ELR (cell line): ENCODE results near the gene CRYBG1.
A peak's percentile ranks its signal among the peaks of the same experiment; 100 is the strongest.

Source experiments
- DNase-seq: peaks from one replicate; pipeline ENCODE4 v3.0.0-alpha.2; 2015; ENCODE audit warnings: low read depth

The CRYBG1 gene

DNA sequence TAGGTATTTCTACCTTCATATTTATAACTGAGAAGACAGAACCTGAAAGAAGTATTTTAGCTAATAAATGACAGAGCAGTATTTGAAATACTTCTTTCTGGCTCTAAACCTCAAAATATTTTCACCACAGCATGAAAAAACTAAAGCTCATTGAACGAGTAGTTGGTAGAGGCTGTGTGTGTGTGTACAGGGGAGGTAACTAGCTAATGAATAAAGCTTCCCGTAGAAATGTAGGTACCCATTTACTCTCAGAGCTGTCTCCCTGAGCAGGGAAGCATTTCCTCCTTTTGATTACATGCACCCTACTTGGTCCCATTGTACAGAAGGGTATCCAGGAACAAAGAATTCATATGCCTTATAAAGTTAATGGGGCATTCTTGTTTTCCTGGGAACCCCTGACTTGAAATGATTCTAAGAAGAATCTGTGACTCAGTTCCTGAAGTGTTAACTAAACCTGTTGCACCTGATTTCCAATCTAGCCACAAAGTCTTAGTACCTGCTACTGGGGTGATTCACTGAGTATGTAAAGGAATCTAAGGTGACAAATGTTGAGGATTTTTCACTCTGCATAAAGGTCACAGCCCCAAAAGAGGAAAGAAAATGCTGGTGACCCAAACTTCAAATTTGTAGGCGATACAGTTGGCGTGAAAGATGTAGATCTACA, 12.5 kb downstream of the CRYBG1 start:
- no peak for DNase-seq

DNA sequence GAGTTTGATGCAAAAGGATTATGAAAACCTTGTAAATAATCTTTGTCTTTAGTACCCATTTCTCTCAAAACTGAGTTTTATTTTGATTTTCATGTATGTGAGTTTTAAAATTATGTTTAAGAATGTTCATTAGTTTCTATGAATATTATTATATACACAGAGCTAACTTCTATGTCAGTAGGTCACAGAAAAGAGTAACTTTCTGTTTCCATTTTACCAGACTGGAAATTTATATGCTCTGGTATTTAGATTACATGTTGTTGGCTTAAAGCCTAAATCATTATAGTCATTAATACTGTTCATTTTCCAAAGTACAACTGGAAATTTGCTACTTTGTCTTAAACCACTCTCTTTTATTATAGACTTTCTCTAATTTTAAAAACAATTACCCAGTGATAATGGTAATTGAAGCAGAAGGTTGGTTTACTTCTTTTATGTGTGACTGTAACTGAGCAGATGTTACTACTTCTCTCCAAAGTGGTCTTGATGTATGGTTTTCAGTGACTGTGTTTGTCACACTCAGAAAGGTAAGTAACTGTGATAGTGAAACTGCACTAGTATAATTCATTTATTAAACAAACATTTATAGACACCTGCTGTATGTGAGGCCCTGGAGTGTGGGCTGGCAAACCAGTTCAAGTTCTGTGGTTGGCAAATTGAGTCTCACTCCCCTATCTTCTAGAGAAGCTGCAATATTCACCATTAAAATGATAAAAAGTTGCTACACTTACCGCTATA, 13.2 kb downstream of the CRYBG1 start:
- DNase-seq: no peak

DNA sequence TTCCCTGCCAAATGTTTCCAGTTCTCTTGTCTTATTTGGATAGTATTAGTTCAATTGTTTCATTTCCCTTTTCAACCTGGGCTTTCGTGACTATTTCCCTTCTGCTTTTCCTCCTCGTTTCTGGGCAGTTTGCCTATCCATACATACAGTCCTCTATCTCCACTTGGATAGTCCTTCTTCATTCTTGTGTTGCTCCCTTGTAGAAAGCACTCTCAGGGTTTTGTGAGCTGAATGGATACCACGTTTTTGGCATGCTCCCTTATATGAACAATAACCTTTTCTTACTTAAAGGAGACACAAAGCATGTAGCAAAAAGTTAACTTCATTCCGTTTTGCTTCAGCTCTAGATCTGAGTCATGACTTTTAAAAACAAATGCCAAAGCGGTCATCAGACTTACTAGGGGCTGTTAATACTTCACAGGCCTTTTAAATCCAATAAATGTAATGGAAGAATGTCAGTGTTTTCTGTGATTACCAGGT, 16.6 kb downstream of the CRYBG1 start:
- peak; percentile 36 for DNase-seq

DNA sequence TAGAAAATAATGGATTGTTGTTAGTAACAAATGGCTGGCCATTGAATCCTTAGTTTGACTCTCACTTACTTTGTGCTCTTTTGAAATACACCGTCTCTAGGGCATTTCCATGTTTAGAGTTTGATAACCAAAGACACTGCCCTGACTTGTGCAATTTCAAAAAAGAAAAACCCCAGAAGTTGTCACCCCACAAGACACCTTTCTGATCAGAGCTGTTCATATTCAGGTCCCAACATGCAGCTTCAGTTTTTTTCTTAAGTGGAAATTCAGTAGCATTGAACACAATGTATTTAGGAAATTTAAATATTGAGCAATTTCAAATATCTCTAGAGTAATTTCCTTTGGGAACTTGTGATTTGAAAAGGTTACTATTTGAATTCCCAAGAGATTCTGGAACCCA, 19.4 kb downstream of the CRYBG1 start:
- no peak for DNase-seq

DNA sequence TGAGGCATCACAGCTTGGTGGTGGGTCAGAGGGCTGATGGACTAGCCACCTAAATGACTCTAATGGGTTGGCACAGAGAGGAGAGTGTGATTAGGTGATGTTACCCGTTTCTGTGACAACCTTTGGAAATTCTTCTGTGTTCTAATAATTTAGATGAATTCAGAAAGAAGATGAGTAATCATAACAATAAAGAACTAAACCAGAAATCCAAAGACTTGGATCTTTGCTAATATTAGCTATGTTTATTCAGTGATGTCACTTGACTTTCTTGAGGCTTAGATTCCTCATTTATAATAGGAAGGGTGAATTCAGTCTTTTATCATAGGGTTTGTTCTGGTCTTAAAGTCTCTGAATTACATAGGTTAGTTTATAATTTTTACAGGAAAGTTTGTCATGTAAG, 19.9 kb downstream of the CRYBG1 start:
- DNase-seq: no peak

DNA sequence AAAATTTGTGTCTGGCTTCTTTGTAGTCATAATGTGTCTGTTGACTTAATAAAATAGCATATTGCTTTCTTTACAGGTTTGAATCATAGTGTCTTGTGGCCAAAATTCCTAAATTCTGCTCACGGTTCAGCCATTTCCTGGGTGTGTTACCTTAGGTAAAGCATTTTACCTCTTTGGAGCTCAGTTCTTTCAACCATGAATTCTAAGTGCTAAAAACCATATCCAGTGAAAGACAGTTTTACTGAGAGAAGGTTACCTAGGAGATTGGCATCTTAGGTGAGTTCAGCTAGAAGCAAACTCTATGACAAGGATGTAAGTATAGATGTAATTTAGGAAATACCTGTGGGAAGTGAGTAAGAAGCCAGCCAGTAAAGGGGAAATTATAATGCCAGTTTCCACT, 20.7 kb downstream of the CRYBG1 start:
- DNase-seq: no peak

DNA sequence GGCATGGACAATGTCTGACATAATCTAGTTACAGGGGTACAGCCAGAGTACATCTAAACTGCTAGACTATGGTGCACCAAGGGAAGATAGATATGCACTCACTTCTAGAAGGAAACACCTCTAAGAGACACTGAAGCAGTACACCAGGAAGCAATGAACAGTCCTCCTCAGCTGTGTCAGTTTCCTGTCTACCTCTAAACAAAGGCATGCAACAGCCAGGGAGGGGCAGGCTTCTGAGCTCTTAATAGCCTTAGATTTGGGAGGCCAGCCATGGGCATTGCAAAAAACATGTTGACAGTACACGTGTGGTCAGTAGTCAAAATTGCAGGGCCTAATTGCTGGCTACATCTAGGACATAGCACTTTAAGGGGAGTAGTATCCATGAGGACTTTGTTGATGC, 21.4 kb downstream of the CRYBG1 start:
- DNase-seq: peak; percentile 47

DNA sequence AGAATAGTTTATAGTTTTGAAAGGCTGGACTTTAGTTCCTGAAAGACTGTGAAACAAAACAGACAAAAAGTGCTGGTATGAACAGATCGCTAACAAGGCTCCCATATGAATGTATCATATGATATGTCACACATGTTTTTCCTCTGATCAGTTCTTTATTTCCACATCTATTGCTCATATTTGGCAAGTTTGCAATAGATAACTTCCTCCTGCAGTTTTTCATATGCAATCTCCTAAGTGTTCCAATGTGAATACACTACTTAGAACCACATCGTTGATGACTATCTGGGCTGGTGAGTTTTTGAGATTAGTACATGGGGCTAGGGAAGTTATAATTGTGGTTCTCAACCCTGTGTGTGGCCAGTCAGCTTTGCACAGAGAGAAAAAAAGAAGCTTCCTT, 23.1 kb downstream of the CRYBG1 start:
- DNase-seq: peak; percentile 46

DNA sequence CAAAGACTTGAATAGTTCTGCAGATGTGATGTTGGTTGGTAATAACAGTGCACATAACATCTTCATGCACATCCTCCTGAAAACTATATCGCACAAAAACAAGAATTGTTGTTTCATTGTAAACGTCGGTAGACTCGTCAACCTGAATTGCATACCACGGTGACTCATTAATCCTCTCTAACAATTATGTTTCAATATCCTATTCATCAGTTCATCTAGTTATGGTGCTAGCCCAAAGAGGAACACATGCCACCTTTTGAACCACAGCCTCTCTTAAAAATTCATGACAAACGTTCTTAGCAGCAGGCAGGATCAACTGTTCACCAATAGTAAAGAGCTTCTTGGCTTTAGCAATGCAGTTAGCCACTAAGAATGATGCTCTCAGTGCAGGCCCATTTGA, 25.0 kb downstream of the CRYBG1 start:
- no peak for DNase-seq

DNA sequence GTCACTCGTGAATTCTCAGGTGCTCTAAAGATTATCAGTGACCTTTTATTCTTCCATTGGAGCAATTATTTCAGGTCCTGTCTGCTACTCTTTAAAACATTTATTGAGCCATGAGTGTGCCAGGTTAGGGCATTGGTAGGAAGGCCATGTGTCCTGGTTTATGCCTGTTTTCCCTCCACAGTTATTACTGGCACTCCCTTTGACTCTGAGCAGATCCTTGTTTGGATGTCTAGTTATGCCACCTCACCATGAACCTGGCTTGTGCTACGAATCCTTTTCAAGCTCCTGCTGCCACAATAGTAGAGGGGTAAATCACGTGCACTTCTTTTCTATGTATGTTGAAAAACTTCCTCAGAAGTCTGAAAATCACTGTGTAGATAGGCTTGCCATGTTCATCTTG, 27.4 kb downstream of the CRYBG1 start:
- DNase-seq: no peak

DNA sequence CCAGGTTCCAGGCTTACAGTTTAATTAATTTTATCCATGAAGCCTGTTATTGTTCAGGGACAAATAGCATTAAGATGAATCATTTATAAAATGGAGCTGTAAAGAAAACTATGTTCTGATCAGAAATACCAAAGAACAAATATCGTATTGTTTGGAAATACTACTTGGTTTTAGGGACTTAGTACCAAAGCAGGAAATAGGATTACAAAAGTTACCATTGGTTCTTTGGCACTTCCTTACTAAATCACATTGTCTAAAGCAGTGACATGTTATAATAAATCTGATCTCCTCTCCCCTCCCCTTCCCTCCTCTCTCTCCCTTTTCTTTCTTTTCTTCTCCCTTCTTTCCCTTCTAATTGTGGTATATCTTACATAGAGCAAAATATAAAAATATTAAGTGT, 29.6 kb downstream of the CRYBG1 start:
- no peak for DNase-seq

DNA sequence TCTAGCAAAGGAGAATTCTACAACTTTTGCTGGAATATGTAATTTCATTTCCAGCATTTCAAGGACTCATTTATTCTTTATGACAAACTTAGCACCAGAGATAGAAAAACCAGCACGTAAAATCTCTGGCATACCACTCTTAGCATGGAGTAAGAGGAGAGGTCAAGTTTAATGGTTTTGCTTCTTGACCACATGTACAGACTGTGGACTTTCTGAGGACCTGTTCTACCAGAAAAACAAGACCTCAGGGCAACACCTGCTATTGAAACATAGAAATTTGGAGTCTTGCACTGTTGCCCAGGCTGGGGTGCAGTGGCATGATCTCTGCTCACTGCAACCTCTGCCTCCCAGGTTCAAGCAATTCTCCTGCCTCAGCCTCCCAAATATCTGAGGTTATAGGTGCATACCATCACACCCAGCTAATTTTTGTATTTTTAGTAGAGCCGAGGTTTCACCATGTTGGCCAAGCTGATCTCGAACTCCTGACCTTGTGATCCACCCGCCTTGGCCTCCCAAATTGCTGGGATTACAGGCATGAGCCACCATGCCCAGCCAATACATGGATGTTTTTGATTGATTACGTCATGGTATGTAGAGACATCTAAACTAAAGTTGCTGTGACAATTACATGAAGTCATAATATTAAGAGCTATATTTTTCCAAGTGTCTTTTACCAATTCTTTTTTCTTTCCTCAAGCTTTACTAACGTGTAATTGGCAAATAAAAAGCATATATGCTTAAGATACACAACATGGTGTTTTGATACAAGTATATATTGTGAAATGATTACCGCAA, 36.1 kb downstream of the CRYBG1 start:
- DNase-seq: no peak

DNA sequence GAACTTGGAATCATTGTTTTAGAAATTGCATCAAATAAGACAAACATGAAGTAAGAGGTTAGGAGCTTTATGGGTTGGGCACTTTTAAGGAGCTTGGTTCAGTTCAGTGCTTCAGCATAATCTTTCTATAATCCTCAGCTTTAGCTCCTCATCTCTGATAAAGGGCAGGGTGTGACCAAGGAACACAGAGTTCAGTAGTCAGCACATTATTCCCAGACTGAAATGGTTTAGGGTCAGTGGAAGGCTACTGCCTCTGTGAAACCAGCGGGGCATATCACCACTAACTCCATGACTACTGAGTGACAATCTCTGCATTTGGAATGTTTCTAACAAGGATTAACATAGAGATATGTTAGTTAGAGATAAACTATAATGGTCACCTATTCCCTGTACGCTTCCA, 36.9 kb downstream of the CRYBG1 start:
- DNase-seq: no peak

DNA sequence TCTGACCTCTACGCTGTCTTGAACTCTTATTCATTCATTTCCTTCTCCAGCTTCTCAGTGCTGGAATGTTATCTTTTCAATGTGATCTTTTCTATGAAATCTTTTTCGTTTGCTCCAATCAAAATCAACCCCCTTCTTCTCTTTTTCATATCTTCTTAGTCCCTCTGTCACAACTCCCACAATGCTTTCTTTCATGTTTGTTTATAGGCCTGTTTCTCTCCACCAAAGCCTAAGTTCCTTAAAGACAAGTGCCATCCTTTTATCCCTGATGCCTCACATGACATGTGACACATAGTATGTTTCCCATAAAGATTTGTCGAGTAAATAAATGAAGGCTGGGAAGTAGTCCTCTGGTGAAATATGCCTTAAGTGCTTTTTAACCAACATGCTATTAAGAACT, 38.1 kb downstream of the CRYBG1 start:
- DNase-seq: no peak

DNA sequence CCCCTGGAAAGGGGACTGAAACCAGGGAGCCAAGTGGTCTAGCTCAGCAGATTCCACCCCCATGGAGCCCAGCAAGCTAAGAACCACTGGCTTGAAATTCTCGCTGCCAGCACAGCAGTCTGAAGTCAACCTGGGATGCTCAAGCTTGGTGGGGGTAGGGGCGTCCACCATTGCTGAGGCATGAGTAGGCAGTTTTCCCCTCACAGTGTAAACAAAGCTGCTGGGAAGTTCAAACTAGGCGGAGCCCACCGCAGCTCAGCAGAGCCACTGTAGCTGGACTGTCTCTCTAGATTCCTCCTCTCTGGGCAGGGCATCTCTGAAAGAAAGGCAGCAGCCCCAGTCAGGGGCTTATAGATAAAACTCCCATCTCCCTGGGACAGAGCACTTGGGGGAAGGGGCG, 44.5 kb downstream of the CRYBG1 start:
- peak; percentile 44 for DNase-seq

DNA sequence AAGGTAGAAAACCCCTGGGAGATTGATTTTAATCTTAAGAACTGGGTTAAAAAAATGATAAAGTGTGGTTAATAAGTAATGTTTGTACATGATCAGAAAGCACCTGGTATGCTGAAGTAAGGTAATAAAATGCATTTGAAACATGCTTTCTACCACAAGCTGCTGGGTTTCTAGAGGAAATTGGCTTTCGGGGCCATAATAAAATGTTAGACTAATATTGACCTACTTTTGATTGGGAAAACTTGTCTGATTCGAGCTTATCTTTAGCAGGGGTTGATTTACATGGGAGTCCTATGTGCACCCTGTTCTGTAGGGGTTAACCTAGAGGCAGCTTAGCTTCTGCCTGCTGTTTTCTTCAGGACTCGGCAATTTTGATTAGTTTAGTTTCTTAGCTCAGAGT, 50.5 kb downstream of the CRYBG1 start:
- DNase-seq: no peak

DNA sequence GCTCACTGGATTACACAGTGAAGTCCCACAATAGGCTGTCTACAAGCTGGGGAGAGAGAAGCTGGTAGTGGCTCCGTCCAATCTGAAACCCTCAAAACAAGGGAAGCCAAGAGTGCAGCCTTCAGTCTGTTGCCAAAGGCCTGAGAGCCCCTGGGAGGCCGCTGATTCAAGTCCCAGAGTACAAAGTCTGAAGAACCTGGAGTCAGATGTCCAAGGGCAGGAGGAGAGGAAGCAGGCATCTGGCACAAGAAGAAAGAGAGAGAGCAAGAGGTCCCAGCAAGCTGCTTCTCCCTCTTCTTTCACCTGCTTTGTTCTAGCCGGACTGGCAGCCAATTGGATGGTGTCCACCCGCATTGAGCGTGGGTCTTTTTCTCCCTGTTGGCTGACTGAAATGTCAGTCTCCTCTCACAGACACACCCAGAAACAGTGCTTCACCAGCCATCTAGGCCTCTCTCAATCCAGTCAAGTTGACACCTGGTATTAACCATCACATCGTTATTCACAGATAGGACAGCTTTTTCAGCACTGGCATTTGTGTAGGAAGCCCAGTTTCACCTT, 51.2 kb downstream of the CRYBG1 start:
- DNase-seq: no peak

DNA sequence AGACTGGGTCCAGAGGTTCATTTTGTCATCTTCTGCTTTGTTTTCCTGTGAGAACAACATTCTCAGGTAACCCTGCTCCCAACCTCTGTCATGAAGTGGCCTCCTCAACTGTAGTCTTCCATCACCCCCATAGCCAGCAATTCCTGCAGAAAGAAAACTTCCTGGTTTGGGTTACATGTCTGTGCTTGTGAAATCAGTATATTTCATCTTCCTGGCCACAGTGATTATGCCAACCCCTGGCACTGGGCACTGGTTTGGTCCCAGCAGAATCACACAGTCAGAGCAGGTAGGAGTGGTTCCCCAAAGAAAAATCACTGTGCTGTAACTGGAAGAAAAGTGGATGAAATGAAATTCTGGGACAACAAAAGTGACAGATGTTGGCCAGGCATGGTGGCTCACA, 52.5 kb downstream of the CRYBG1 start:
- no peak for DNase-seq

DNA sequence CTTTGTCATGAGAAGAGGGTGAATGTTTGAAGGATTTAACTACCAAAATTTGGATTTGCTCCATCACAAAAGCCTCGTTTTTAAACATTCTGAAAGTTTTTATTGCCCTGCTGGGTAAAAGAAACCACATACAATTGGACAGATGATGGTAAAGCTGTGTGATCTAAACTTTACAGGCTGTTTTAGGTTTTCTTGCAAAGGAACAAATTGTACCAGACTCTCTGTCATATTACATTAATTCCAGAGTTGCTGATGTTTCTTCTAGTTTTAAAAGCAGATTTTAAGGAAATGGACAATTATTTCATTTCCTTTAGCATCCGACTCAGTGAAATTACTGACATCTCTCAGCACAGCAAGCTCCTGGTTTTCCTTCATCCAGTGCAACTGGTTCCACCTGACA, 53.2 kb downstream of the CRYBG1 start:
- DNase-seq: no peak

DNA sequence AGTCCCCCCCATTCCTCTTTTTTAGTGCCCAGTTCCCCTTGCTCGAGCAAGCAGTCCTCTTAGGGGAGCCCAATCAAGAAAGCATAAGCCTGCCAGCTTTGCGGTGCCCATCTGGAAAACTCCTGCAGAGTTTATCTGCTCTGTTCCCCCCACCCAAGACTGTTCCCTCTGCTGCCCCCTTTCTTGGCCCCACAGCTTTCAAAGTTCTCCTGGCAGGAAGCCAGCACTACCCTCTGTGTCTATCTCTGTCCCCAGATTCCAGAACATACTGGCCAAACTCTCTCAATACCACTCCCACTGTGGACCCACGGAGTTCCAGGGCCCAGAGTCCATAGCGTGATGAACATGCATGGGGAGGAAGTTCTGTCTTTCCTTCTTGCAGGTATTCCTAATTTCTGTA, 55.4 kb downstream of the CRYBG1 start:
- no peak for DNase-seq

DNA sequence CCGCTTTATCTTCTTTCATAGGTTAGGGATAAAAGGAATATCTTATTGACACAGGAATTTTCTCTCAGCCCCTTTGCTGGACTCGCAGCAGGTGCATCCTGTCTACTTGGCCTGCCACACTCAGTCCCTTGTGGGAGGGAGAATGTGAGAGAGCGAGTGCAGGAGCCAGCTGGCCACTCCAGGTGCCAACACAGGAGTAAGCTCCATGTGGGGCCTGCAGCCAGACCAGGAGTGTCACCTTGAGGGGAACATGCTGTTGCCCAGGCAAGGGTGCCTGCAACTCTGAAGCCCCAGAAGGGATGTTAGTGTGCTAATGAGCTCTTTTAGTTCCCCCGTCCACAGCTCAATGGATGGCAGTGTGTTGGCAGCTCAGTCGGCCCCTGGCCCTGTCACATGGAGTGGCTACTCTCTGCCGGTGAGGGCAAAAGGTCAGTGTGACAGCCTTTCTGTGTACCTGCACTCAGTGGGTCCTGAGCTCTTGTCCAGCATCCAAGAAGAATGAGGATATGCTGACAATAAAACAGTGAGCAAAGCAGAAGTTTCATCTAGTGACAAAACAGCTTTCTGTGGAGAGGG, 57.1 kb downstream of the CRYBG1 start:
- no peak for DNase-seq

DNA sequence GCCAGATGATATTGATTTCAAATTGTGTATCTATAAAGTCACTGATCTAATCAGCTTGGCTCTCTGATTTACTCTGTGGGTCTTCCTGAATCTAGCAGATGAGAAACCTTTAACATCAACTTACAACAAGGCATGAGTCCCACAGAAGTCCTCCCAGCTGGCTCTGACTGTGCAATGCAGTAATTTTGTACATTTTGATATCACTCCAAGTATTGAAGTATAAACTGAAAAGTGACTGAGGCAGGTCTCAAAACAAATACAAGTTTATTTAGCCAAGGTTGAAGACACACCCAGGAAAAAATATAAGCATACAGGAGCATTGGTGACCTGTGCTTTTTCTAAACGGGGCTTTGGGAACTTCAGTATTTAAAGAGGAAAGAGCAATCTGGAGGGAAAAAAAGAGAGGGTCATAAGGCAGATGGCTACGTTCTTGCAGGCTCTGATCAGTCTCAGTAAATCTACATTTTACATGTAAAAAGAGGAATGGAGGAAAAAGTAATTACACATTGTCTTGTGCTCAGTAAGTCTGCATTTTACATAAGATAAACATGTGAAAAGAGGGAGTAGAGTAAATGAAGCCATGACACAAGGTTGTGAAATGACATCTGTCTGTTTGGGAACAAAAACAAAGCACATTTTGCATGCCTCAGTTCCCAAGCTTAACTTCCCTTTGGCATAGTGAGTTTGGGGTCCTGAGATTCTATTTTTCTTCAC, 59.5 kb downstream of the CRYBG1 start:
- DNase-seq: no peak
